DMS53 treated with DMSO at 0.1 percent for 48 hours (cell line): ENCODE measurements around the gene IPO4.

Source experiments
- DNase-seq: peaks from one replicate; lab custom pipeline; 2025; ENCODE audit not compliant: unreplicated experiment; lab: John Stamatoyannopoulos, UW

The IPO4 gene

GRCh38 chr14:24178399-24179178, 10.0 kb downstream of the IPO4 start:
- DNase-seq: no peak

- no peak for DNase-seq
Measured at GRCh38 chr14:24177891-24178290, 10.7 kb downstream of the IPO4 start.

GRCh38 chr14:24177041-24177825, 11.4 kb downstream of the IPO4 start:
- DNase-seq: no peak

GRCh38 chr14:24176599-24176998, 12.0 kb downstream of the IPO4 start:
- no peak for DNase-seq

- no peak for DNase-seq
Measured at GRCh38 chr14:24172871-24173281, 15.7 kb downstream of the IPO4 start.

- DNase-seq: no peak
Measured at GRCh38 chr14:24172261-24172860, 16.3 kb downstream of the IPO4 start.

GRCh38 chr14:24171422-24172260, 17.0 kb downstream of the IPO4 start, which contains the start of gene REC8:
Gene REC8, plus strand, starts transcription at chr14:24172080. Its CDS starts 473 bp downstream, at chr14:24172553.
- DNase-seq: no peak

GRCh38 chr14:24167469-24168114, 21.0 kb downstream of the IPO4 start:
- no peak for DNase-seq

- DNase-seq: no peak
Measured at GRCh38 chr14:24165785-24166184, 22.8 kb downstream of the IPO4 start.

GRCh38 chr14:24164518-24164991, 24.1 kb downstream of the IPO4 start:
- no peak for DNase-seq

- no peak for DNase-seq
Measured at GRCh38 chr14:24162093-24162492, 26.5 kb downstream of the IPO4 start.

GRCh38 chr14:24160850-24161804, 27.5 kb downstream of the IPO4 start, which contains the start of gene IRF9:
Gene IRF9, plus strand, starts transcription at chr14:24161265. Its CDS starts 880 bp downstream, at chr14:24162145.
- DNase-seq: peak; percentile 94

GRCh38 chr14:24160499-24160849, 28.1 kb downstream of the IPO4 start:
- no peak for DNase-seq

GRCh38 chr14:24159777-24160498, 28.7 kb downstream of the IPO4 start:
- no peak for DNase-seq

GRCh38 chr14:24157331-24157730, 31.3 kb downstream of the IPO4 start:
- no peak for DNase-seq

GRCh38 chr14:24156840-24157239, 31.8 kb downstream of the IPO4 start:
- DNase-seq: no peak

GRCh38 chr14:24155100-24155499, 33.5 kb downstream of the IPO4 start:
- no peak for DNase-seq

- no peak for DNase-seq
Measured at GRCh38 chr14:24151404-24152080, 37.1 kb downstream of the IPO4 start.
